T1000 (cell line): ENCODE measurements around the gene GLI3.

Source experiments
- DNase-seq: peaks from one replicate; lab custom pipeline; 2025; ENCODE audit warnings: mixed read lengths; lab: John Stamatoyannopoulos, UW

The GLI3 gene

DNA sequence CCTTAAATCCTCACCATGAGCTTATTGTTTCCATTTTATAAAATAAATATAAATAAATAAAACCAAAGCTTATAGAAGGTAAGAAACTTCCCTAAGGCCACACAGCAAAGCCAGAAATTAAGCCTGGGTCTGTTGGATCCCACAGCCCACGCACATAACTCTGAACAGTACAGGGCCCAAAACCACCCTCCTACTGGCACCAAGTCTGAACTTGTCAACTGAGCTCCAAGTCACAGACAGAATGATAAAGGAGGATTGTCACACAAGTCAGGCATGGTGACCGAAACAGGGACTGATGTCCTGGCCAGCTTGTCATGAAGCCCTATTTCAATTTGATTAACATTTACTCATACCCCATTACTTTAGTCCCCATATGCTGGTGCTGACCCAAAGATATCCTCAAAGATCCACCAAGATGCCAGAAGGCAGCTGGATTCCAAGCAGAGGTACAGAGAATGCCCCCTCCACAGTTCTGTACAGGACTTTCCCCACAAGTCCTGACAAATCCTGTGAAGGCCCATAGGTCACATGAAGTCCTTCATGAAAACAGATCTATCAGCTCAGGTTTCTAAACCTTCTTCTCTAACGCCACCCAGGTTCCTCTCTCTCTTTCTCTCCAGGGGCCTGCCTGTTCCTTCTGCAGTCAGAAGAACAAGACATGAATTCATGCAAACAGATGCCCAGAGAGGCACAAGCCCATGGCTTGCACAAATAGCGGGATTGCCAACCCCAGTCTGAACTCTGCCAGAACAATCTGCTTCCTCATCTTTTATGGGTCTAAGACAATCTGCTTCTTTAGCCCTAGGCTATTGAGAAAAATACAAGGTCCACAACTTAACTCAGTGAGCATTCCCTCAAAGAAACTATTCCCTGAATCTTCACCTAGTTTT lies 60.9 kb downstream of the GLI3 start:
- DNase-seq = no peak

DNA sequence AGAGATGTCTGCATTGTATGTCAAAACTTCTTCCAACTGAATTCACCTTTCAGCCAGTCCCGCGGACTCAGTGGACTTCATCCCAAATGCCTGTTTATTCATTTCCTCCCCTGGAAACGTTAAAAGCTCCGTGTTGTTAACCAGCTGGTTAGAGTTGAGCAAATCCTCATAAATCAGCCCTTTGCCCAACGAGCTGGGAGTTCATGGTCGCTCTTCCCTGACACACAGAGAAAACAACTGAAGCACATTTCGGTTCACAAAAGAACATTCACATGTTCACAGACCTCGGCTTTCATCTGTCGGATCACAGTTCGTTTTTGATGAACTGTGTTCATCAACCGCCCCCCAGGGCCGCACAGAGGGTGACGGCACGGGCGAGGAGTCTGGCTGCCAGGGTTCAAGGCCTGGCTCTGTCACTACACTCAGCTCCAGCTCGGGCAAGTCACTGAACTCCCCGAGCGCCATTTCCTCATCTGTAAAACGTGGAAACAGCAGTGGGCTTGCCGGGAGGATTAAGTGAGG lies 62.6 kb downstream of the GLI3 start:
- no peak for DNase-seq

DNA sequence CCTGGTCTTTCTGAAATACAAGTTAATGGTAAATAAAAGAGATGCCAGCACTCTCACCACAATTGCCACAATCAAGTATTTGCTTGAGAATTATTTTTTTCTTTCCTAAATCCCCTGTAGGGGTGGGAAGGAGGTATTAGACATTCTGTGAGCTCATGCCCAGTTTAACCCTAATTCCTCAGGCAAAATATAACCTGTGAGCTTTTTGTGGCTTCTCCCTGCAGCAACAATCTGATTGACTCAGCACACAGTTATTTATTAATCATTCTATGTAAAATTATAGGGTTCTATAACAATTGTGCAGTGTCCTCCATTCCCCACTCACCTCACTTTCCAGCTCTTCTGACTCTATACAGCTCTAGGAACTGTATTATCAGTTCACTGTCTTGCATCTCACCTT lies 66.3 kb downstream of the GLI3 start:
- no peak for DNase-seq

GRCh38 chr7:42168512-42168911 lies 68.5 kb downstream of the GLI3 start:
- no peak for DNase-seq

DNA sequence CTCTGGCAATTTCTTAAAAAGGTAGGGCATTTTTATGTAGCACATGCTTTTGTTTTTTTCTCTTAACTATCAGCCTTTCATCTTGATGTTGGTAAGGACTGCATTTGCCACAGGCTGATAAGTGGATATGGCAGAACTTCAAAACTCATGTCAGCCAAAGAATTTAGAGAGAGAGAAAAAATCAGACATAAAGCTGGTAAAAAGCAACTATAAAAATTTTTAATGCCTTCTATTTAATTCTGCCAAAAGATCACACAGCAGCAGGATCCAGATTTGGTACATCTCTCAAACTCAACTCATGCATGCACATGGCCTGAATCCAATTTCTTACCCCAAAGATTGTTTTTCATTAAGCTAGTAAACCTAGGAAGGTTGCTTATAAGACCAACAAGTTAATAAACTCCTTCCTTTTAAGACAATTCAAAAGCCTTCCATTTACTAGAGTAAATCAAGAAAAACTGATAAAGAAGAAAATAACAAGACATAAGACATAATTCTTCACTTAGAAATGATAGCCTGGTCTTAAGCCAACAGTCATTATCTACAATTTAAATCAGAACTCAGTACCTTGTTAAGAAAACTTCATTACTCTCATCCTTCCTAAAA lies 69.3 kb downstream of the GLI3 start:
- DNase-seq = no peak

DNA sequence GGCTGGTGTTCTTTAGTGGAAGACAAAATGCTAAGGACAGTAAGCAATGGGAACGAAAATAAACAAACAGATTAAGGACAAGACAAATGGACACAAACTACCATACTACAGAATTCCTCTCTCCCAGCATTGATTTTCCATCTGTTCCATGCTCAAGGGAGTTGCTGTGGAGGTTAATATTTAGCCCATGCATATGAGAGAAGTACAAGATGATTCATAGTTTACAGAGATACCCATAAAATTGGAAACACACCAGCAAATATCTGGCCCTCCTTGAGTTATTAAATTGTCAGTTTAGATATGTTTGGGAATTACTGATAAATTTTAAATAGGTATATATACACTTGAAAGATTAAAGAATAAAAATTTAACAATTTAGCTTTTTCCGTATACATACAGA lies 69.8 kb downstream of the GLI3 start:
- DNase-seq = no peak

DNA sequence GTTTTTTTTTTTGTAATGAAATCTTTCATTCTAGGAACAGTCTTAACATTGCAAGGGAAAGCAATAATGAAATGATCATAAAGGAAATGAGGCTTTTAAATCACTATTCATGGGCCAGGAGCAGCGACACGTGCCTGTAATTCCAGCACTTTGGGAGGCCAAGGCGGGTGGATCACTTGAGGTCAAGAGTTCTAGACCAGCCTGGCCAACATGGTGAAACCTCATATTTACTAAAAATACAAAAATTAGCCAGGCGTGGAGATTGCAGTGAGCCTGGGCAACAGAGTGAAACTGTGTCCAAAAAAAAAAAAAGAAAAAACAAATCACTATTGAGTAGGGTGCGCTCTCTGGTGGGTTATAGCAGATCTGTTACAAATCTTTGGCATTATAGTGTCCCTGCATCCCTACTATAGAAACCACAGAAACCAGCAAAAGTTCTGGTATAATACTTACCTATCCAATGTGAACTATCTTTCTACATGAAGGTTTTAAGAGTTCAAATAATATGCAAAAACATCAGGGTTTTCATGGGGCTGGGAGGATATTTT lies 72.1 kb downstream of the GLI3 start:
- no peak for DNase-seq

DNA sequence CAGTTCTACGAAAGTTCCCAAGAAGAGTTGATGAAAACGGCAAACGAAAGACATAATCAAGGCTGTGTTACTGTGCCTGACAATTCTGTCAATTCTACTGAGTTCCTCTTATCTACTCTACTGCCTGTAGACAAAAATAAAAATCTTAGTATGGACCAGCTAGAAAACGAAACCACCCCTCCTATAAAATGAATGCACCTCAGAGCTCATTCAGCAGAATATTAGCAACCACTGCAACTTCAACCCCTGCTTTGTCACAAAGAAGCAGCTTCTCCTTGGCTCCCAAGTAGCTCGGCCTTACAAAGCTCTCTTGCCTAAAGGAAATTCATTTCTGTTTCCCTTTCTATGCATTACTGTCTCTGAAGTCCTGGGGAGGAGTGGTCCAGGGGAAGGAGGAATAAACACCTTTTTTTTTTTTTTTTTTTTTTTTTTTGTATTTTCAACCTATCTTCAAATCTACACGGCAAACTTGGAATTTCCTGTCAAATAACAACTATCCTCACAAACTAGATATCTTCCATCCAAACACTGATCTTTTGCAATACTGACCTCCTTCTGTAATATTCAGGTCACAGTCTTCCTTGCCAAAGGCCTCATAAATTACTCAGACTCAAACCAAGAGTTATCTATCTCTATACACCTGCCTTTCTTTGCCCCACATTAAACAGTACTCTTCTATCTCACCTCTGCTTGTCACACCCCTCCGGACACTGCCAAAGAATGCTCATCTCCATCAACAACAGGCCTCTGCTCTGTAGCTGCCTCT lies 74.3 kb downstream of the GLI3 start:
- DNase-seq = no peak

- no peak for DNase-seq
Observed at GRCh38 chr7:42161719-42162118, 75.3 kb downstream of the GLI3 start.

- no peak for DNase-seq
Observed at GRCh38 chr7:42161110-42161509, 75.9 kb downstream of the GLI3 start.

GRCh38 chr7:42159130-42159529 lies 77.9 kb downstream of the GLI3 start:
- DNase-seq = no peak

GRCh38 chr7:42156967-42157721 lies 79.9 kb downstream of the GLI3 start:
- no peak for DNase-seq

GRCh38 chr7:42156291-42156865 lies 80.6 kb downstream of the GLI3 start:
- DNase-seq = no peak

- DNase-seq = no peak
Observed at GRCh38 chr7:42155584-42156290, 81.3 kb downstream of the GLI3 start.

- DNase-seq = no peak
Observed at GRCh38 chr7:42154173-42154572, 82.8 kb downstream of the GLI3 start.

GRCh38 chr7:42152329-42153205 lies 84.4 kb downstream of the GLI3 start:
- DNase-seq = no peak

DNA sequence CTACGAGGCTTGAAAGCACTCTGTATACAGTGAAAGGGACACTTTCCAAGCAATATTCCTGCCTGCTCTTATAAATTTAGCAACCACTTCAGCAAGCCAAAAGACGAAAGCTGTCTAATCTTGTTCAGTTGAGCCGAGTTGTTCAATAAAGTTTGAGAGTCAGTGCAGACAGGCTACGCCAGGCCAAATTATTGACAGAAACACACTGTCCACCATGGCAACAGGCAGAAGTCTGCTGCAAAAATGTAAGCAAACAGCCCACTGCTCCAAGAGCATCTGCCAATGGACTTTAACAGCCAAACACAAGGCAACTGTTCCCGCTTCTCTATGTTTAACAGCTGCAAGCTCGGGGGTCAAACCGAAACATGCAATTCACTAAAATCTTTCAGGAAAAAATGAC lies 85.7 kb downstream of the GLI3 start:
- DNase-seq = no peak

- no peak for DNase-seq
Observed at GRCh38 chr7:42145539-42145938, 91.5 kb downstream of the GLI3 start.

- no peak for DNase-seq
Observed at GRCh38 chr7:42144604-42145003, 92.4 kb downstream of the GLI3 start.
